Brain microvascular endothelial cell (primary cell): Measurements from ENCODE around the gene NIPSNAP3A.

Source experiments
- DNase-seq: peaks from one replicate; pipeline ENCODE4 v3.0.0-alpha.2; 2020
- H3K27ac ChIP-seq: fragments of 250-450 bp; sonication (Bioruptor Pico); 2 replicates; pipeline ENCODE4 v1.5.1; 2020; ENCODE audit warnings: mild to moderate bottlenecking, moderate library complexity
- H3K27me3 ChIP-seq: fragments of 250-450 bp; sonication (Bioruptor Pico); replicated peaks from 2 replicates; pipeline ENCODE4 v1.5.1; 2020; ENCODE audit warnings: mild to moderate bottlenecking
- H3K36me3 ChIP-seq: fragments of 250-450 bp; sonication (Bioruptor Pico); replicated peaks from 2 replicates; pipeline ENCODE4 v1.5.1; 2020; ENCODE audit warnings: mild to moderate bottlenecking
- H3K4me3 ChIP-seq: 2 replicates; pipeline ENCODE4 v1.5.1; 2011; ENCODE audit warnings: low read depth, mild to moderate bottlenecking, control low read depth, low read length, moderate library complexity
- in situ Hi-C: cut with HindIII; loops from 2 replicates; pipeline ENCODE4 v1.10.0; 2017; ENCODE audit warnings: low sequenced_read_pairs, low pct_ligation_motif_present
- TF ChIP-seq, protein P1 (sequence below): IDR thresholded peaks from 2 replicates; pipeline ENCODE4 v1.5.1; 2011; ENCODE audit warnings: low read depth, mild to moderate bottlenecking, moderate library complexity, low read length, control low read depth, inconsistent platforms; ENCODE audit errors: missing control alignments

The NIPSNAP3A gene

GRCh38 chr9:104747245-104747564 is 278 bp upstream of the NIPSNAP3A start:
- no peak for DNase-seq
- TF ChIP-seq, protein P1, sequence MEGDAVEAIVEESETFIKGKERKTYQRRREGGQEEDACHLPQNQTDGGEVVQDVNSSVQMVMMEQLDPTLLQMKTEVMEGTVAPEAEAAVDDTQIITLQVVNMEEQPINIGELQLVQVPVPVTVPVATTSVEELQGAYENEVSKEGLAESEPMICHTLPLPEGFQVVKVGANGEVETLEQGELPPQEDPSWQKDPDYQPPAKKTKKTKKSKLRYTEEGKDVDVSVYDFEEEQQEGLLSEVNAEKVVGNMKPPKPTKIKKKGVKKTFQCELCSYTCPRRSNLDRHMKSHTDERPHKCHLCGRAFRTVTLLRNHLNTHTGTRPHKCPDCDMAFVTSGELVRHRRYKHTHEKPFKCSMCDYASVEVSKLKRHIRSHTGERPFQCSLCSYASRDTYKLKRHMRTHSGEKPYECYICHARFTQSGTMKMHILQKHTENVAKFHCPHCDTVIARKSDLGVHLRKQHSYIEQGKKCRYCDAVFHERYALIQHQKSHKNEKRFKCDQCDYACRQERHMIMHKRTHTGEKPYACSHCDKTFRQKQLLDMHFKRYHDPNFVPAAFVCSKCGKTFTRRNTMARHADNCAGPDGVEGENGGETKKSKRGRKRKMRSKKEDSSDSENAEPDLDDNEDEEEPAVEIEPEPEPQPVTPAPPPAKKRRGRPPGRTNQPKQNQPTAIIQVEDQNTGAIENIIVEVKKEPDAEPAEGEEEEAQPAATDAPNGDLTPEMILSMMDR: no peak
- Histone ChIP-seq H3K36me3 (peaks cover 2% of the 10 kb centered on the region), H3K4me3 (peak overlapping the region; percentile 83), H3K27me3 (no peaks in the 10 kb centered on the region), H3K27ac (peak overlapping the region; percentile 87)
- in situ Hi-C loops: no loop called here

DNA sequence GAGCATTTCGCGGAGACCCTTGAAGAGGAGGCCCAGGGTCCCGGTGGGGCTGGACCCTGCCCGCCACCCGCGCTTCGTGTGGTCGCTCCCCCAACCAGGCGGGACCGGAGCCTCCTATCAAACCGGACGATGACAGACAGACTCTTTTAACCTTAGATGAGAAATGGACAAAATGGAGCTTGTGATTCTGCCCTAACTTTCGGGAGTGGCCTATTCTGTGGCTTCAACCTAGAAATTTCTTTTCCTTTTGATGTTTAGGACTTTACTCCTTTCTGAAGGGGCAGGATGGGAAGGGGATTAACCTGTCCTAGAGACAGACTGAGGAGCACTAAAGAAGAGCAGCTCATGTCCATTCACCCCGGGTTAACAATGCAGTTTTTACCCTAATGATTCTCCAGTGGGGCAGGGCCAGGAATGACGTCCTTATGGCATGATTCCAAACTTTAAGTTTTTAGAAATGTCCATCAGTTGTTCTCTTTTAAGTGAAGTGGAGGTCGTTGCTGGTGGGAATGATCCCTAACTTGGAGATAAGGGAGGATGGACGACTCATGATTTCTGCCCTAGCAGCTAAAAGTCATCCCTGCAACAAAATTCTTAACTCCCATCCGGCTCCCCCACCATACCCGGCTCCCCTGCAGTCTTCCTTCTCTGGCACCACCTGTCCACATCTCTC is 1.0 kb downstream of the NIPSNAP3A start:
- H3K27me3 ChIP-seq: no peaks in the 10 kb centered on the region
- peak overlapping the region; percentile 83 for H3K4me3 ChIP-seq
- peak overlapping the region; percentile 87 for H3K27ac ChIP-seq
- no peak for DNase-seq
- TF ChIP-seq, protein P1: no peak
- in situ Hi-C loops: no loop called here
- H3K36me3 ChIP-seq: peaks cover 8% of the 10 kb centered on the region

DNA sequence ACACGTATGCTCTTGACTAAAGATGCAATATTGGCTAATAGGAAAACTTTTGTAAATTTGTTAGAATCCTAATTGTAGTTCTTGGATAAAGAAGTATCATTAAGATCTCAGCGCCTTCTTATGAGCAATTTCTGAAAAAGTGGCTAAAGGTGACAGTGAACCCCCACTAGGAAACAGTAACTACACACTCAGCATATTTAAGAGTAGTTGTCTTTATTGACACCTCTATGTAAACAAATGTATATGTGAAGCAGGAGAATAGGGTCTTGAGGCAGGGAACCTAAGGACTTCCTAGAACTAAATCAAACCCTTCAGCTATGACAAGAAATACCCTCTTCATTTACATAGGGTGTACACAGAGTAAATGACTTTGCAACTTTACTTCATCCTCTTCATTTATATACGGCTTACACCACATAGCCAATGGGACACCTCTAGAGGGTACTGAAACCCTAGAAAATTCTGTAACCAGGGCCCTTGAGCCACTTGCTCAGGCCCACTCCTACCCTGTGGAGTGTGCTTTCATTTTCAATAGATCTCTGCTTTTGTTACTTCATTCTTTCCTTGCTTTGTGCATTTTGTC is 2.8 kb downstream of the NIPSNAP3A start:
- Histone ChIP-seq H3K4me3 (no peak overlapping the region), H3K27me3 (no peaks in the 10 kb centered on the region), H3K27ac (no peak overlapping the region), H3K36me3 (peaks cover 11% of the 10 kb centered on the region)
- TF ChIP-seq, protein P1: no peak
- in situ Hi-C loops: no loop called here
- DNase-seq: no peak

DNA sequence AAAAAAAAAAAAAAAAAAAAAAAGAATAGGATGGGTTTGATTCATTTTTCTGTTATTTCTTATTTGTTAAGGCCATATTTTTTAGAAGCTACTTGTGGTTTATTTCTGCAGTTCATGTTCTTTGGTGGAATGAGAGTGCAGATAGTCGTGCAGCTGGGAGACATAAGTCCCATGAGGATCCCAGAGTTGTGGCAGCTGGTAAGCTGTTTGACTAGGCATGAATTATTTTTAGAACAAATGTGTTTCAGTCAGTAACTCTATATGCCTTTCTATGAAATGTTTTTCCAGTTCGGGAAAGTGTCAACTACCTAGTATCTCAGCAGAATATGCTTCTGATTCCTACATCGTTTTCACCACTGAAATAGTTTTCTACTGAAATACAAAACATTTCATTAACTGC is 11.5 kb downstream of the NIPSNAP3A start:
- Histone ChIP-seq H3K36me3 (peaks cover 8% of the 10 kb centered on the region), H3K27ac (no peak overlapping the region), H3K4me3 (no peak overlapping the region), H3K27me3 (no peaks in the 10 kb centered on the region)
- TF ChIP-seq, protein P1: no peak
- no peak for DNase-seq
- in situ Hi-C loops: no loop called here

- Histone ChIP-seq H3K27me3 (no peaks in the 10 kb centered on the region), H3K4me3 (no peak overlapping the region), H3K36me3 (no peaks in the 10 kb centered on the region), H3K27ac (no peak overlapping the region)
- TF ChIP-seq, protein P1: no peak
- DNase-seq: no peak
- in situ Hi-C loops: no loop called here
These were observed 17.7 kb downstream of the NIPSNAP3A start for GRCh38 chr9:104765138-104765537.

DNA sequence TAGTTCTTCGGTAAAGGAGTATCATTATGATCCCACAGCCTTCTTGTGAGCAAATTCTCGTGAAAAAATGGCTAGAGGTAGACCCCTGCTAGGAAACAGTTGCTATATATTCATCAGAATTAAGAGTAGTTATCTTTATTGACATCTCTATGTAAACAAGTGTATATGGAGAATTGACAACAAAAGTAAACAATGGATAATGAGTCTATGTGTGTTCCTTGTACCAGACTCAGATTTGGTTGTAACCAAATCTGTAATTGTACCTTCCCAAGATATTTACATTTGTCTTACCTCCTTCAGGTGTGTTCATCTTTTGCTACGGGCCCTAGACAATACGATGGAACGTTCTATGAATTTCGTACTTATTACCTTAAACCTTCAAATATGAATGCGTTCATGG is 18.5 kb downstream of the NIPSNAP3A start:
- no peaks in the 10 kb centered on the region for H3K27me3 ChIP-seq
- in situ Hi-C loops: no loop called here
- no peak for DNase-seq
- TF ChIP-seq, protein P1: no peak
- H3K27ac ChIP-seq: no peak overlapping the region
- H3K4me3 ChIP-seq: no peak overlapping the region
- H3K36me3 ChIP-seq: no peaks in the 10 kb centered on the region
